ENCODE results near the gene OR2M5.

Gene OR2M5

GRCh38 chr1:248144513-248145198 is at the start of gene OR2M5:
TSS of gene OR2M5 (plus strand) at chr1:248145148. CDS start at chr1:248145148, 0 bp downstream.
- TF ChIP-seq POLR2A (IDR thresholded peaks at IDR 0.05; ENCODE audit: low read length) (no peak), GATA1 (IDR thresholded peaks at IDR 0.05; ENCODE audit: low read depth, low read length) (no peak)
- DNase-seq = no peak

GRCh38 chr1:248098529-248098928 is 46.4 kb upstream of the OR2M5 start:
- DNase-seq = no peak
- TF ChIP-seq POLR2A (IDR thresholded peaks at IDR 0.05; ENCODE audit: low read length) (no peak), GATA1 (IDR thresholded peaks at IDR 0.05; ENCODE audit: low read depth, low read length) (no peak)

- no peak for DNase-seq
- no peak for TF ChIP-seq GATA1 (IDR thresholded peaks at IDR 0.05; ENCODE audit: low read depth, low read length)
- no peak for TF ChIP-seq POLR2A (IDR thresholded peaks at IDR 0.05; ENCODE audit: low read length)
These were observed 42.1 kb upstream of the OR2M5 start for GRCh38 chr1:248102847-248103246.

- no peak for TF ChIP-seq GATA1 (IDR thresholded peaks at IDR 0.05; ENCODE audit: low read depth, low read length)
- no peak for TF ChIP-seq POLR2A (IDR thresholded peaks at IDR 0.05; ENCODE audit: low read length)
- DNase-seq = no peak
These were observed 33.8 kb upstream of the OR2M5 start for GRCh38 chr1:248111157-248111556.

GRCh38 chr1:248114890-248115289 is 30.1 kb upstream of the OR2M5 start:
- TF ChIP-seq POLR2A (IDR thresholded peaks at IDR 0.05; ENCODE audit: low read length) = no peak
- no peak for TF ChIP-seq GATA1 (IDR thresholded peaks at IDR 0.05; ENCODE audit: low read depth, low read length)
- no peak for DNase-seq

GRCh38 chr1:248127653-248128052 is 17.3 kb upstream of the OR2M5 start:
- TF ChIP-seq POLR2A (IDR thresholded peaks at IDR 0.05; ENCODE audit: low read length) (no peak), GATA1 (IDR thresholded peaks at IDR 0.05; ENCODE audit: low read depth, low read length) (no peak)
- no peak for DNase-seq

GRCh38 chr1:248136811-248137210 is 8.1 kb upstream of the OR2M5 start:
- DNase-seq = no peak
- no peak for TF ChIP-seq POLR2A (IDR thresholded peaks at IDR 0.05; ENCODE audit: low read length)
- no peak for TF ChIP-seq GATA1 (IDR thresholded peaks at IDR 0.05; ENCODE audit: low read depth, low read length)

- TF ChIP-seq GATA1 (IDR thresholded peaks at IDR 0.05; ENCODE audit: low read depth, low read length) (no peak), POLR2A (IDR thresholded peaks at IDR 0.05; ENCODE audit: low read length) (no peak)
- DNase-seq = no peak
These were observed 4.1 kb upstream of the OR2M5 start for GRCh38 chr1:248140846-248141245.

- no peak for DNase-seq
- TF ChIP-seq GATA1 (IDR thresholded peaks at IDR 0.05; ENCODE audit: low read depth, low read length) = no peak
These were observed 1.6 kb upstream of the OR2M5 start for GRCh38 chr1:248143311-248143710.

GRCh38 chr1:248152056-248152827 is 7.3 kb downstream of the OR2M5 start:
- DNase-seq = no peak
- TF ChIP-seq POLR2A (IDR thresholded peaks at IDR 0.05; ENCODE audit: low read length) (no peak), GATA1 (IDR thresholded peaks at IDR 0.05; ENCODE audit: low read depth, low read length) (no peak)

GRCh38 chr1:248155927-248156326 is 11.0 kb downstream of the OR2M5 start:
- TF ChIP-seq GATA1 (IDR thresholded peaks at IDR 0.05; ENCODE audit: low read depth, low read length) (no peak), POLR2A (IDR thresholded peaks at IDR 0.05; ENCODE audit: low read length) (no peak)
- DNase-seq = no peak

- no peak for DNase-seq
- TF ChIP-seq GATA1 (IDR thresholded peaks at IDR 0.05; ENCODE audit: low read depth, low read length) (no peak), POLR2A (IDR thresholded peaks at IDR 0.05; ENCODE audit: low read length) (no peak)
These were observed 13.8 kb downstream of the OR2M5 start for GRCh38 chr1:248158758-248159157.

GRCh38 chr1:248164031-248164430 is 19.1 kb downstream of the OR2M5 start:
- no peak for DNase-seq
- TF ChIP-seq GATA1 (IDR thresholded peaks at IDR 0.05; ENCODE audit: low read depth, low read length) = no peak
- TF ChIP-seq POLR2A (IDR thresholded peaks at IDR 0.05; ENCODE audit: low read length) = no peak

GRCh38 chr1:248165186-248165585 is 20.2 kb downstream of the OR2M5 start:
- no peak for DNase-seq
- TF ChIP-seq POLR2A (IDR thresholded peaks at IDR 0.05; ENCODE audit: low read length) (no peak), GATA1 (IDR thresholded peaks at IDR 0.05; ENCODE audit: low read depth, low read length) (no peak)

GRCh38 chr1:248174521-248174920 is 29.6 kb downstream of the OR2M5 start, which contains the start of gene OR2M2:
TSS of gene OR2M2 (plus strand) at chr1:248174821. CDS start at chr1:248179986, 5,165 bp downstream.
- DNase-seq = no peak
- TF ChIP-seq POLR2A (IDR thresholded peaks at IDR 0.05; ENCODE audit: low read length) (no peak), GATA1 (IDR thresholded peaks at IDR 0.05; ENCODE audit: low read depth, low read length) (no peak)

Measured in erythroblast (primary cell).